Raji (cell line): ENCODE data around the gene IFRD2.

Experiments
- POLR2A ChIP-seq: IDR thresholded peaks from 2 replicates; pipeline ENCODE4 v1.6.1; 2011; ENCODE audit warnings: low read depth, low read length, control low read depth; ENCODE audit not compliant: insufficient read depth

Gene IFRD2

DNA sequence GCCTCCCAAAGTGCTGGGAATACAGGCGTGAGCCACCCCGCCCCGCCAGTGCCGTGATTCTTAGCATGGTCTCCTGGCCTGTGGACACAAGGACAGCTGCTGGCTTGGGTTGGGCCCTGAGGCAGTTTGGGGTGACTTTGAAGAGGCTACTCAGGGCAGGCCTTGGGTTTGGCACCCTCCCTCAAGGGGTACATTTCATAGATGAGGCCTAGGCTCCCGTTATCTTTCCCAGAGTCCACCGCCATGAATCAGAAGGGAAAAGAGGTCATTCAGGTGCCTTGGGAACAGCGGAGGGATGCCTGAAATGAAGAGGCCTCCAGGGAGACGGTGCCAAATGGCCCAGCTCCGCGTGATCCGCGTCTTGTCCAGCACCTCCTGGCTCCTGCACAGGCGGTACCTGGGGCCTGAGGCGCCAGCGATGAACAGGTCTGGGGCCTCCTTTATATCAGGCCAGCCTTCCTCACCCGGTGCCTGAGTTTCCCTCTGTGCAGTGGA is 46.9 kb downstream of the IFRD2 start:
- TF ChIP-seq POLR2A, result no peak

DNA sequence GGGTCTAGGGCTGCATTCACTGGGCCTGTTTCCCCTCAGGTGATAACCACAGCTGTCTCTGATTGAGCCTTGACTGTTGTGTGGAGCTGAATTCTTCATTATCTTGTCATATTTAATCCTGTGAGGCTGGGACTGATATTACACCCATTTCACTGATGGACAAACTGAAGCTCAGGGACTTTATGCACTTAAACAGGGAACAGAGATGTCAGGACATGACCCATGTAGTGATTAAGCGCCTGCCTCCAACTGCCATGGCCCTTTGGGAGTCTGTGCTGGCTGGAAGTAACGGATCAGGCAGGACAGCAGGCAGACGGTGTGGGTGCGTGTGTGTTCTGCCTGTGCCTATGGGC is 48.7 kb downstream of the IFRD2 start:
- TF ChIP-seq POLR2A, result no peak

DNA sequence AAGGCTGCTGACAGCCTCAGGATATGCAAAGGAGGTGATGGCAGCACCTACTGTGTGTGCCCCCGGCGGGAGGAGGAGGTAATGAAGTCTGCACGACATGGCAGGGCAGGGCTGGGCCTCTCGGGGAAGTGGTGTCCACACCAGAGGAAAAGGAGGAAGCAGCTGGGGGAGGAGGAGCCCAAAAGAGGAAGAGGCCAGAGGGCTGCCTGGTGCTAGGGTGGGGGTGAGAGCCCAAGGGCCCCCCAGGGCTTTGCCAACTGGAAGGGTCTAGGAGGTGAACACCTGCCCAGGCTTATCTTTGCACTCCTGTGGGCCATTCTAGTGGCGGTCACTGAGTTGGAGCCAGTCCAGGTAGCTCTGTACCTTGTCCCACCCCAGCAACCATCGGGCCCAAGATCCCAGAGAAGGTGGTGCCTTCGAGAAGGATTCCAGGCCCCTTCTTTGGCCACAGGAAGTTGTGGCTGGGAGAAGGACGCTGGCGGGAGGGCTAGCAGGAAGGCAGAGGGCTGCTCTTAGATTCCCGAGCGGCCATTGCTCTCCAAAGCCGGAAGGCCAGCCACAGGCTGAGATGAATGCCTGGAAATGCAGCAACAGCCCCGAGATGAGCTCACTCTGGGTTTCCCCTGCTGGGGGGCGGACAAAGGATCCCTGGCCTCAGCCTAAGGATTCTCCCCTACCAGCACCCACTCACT is 49.2 kb downstream of the IFRD2 start:
- no peak for TF ChIP-seq POLR2A

DNA sequence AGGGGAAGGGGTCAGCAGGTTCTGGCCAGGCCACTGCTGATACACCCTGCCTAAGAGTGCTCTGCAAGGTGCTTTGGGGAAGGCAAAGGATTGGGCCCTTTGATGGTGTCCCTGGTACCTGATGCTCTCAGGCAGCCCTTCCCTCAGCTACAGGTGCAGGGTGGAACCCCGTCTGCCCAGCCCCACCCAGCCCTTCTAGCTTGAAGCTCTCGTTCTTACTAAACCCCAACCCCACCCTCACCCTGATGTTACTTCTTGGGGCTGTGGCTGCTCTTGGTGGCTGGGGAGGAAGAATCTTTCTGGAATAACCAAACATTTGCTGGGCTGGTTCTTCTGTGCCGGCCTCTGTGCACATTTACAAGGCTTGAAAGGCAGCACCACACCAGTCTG is 49.9 kb downstream of the IFRD2 start:
- no peak for TF ChIP-seq POLR2A

DNA sequence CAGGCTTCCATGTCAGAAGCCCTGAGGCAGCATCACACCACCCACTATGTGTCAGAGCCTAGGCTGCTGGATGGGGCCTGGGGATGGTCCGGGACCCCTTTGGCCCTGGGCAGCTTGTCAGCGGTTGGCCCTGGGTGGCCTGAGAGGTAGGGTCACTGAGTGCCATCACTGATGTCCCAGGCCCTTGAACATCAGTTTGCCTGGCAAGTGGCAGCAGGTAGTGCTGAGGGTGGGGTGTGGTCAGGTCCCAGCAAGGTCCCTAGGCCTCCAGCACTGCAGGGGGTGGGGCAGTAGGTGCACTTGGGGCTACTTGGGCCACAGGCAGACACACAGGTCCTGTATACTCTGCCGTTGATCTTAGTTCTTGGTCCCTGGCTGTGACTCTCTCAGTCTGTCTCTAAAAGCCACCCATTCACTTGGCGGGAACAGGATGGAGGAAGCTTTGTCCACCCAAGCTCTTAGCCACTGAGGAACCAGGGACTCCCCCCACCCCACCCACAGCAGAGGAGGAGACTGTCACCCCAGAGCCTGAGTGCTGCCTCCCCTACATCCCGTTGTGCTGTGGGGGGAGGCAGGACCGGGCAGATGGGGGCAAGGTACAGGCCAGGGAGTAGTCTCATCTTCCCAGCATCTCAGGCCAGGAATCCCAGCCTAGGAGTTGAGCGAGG is 50.4 kb downstream of the IFRD2 start:
- no peak for TF ChIP-seq POLR2A

DNA sequence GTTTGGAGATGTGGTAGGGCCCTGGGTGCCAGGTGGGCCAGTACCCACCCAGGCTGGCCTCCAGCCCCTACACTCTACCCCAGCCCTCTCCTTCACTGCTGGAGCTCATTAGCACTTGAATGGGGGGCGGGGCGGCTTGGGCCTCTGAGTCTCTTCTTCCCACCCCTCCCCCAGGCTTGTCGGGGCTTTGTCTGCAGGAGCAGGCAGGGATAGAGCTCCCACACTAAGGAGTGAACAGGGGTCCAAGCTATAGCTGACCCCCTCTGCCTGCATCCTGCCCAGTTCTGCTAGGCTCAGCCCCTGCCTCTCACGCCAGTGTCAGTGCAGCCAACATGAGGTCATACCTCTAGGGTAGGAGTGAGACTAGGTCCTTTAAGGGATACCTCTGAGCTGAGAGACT is 51.1 kb downstream of the IFRD2 start:
- TF ChIP-seq POLR2A, result no peak

DNA sequence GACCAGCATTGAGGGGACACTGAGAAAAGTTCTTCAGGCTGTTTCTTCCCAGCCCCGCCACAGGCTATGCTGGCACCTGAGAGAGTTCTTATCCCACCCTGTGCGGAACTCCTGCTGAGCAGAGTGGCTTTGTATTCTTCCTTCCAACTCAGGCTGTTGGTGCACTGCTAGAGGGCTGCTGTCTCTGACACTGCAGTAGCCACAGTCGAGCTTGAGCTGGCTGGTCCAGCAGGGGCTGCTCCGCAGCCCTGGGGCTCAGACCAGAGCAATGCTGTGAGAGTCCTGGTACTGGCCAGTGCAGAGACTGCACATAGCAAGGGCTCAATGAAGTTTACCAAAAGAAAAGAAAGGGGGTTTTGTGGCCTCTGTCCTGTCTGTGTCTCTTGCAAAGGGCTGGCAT is 52.6 kb downstream of the IFRD2 start:
- no peak for TF ChIP-seq POLR2A

DNA sequence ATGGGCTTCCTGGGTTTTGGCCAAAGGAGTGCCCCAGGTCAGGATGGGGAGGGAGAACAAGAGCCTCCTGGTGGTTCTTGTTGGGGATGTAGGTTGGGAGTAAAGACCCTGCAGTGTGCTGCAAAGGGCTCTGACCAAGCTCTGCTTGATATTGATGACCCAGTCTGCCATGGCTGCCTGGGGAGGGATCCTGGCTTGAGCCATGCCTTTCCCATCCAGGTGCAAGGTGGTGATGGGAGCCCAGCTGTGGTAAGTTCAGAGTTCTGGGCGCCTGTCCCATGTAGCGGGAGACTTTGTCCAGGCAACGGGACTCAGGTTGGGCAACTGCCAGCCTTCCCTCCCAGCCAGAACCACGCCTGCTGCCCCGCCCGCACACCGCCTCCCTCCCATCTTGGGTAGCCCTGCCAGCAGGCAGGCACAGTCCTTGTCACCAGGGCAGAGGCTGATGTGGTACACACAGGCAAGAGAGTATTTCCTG is 53.6 kb downstream of the IFRD2 start:
- TF ChIP-seq POLR2A, result no peak

DNA sequence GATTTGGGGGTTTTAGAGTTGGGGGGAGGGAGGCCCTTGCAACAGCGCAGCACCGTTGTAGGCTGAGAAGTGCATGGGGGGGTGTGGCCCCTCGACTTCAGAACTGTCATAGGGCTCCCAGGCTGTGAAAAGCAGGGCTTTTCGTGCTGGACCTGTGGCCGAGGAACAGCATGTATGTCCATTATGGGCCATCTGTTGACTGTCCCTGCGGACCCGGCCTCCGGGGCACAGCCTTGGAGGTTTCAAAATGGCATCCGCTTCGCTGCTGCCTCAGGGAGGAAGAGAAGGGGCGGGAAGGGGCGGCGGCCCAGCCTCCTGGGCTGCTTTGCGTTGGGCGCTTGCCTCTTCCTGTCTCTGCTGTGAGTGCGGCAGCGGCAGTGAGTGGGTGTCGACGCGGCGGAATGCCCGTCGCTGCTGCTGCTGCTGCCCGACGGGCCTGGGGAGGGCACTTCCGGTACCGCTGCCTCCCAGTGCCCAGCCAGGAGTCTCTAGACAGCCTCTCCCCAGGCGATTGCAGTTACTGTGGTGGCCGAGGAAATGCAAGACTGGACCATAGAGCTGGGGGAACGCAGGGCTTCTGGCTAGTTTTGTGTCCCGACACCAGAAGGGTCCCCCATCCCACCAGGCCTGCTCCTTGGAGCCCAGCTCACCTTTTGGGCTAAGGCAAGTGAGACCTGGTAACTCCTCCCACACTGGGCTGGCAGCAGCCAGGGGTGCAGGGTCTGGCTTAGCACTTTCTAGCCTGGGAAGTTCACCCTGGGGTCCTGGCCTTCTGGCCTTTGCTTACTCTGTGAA is 54.3 kb downstream of the IFRD2 start:
- TF ChIP-seq POLR2A, result peak; percentile 82
